ENCODE results near the gene LUC7L3.
"Not testable (repeated sequence)": the region's sequence is repeated elsewhere in the genome, so short reads cannot be mapped to it uniquely, and the experiment has no call there.

Gene LUC7L3

GRCh38 chr17:50686494-50687199, 32.8 kb upstream of the LUC7L3 start:
- no peak for DNase-seq

GRCh38 chr17:50687200-50688066, 32.0 kb upstream of the LUC7L3 start:
- DNase-seq = no peak

- DNase-seq = no peak
Measured at GRCh38 chr17:50688245-50688644, 31.2 kb upstream of the LUC7L3 start.

- no peak for DNase-seq
Measured at GRCh38 chr17:50689251-50689650, 30.2 kb upstream of the LUC7L3 start.

GRCh38 chr17:50689956-50690886, 29.2 kb upstream of the LUC7L3 start:
- peak in 1 of 2 experiments; percentile 30 for DNase-seq

GRCh38 chr17:50690887-50691549, 28.4 kb upstream of the LUC7L3 start:
- DNase-seq = no peak

GRCh38 chr17:50691550-50692447, 27.6 kb upstream of the LUC7L3 start:
- DNase-seq = no peak

GRCh38 chr17:50692448-50693035, 26.9 kb upstream of the LUC7L3 start:
- no peak for DNase-seq

- no peak for DNase-seq
Measured at GRCh38 chr17:50693036-50693682, 26.2 kb upstream of the LUC7L3 start.

- no peak for DNase-seq
Measured at GRCh38 chr17:50696365-50696879, 23.0 kb upstream of the LUC7L3 start.

- DNase-seq = no peak
Measured at GRCh38 chr17:50697062-50697461, 22.3 kb upstream of the LUC7L3 start.

- DNase-seq = no peak
Measured at GRCh38 chr17:50697663-50698272, 21.6 kb upstream of the LUC7L3 start.

- DNase-seq = no peak
Measured at GRCh38 chr17:50699410-50699809, 20.0 kb upstream of the LUC7L3 start.

GRCh38 chr17:50703162-50703561, 16.2 kb upstream of the LUC7L3 start:
- no peak for DNase-seq

GRCh38 chr17:50707289-50708049, 11.9 kb upstream of the LUC7L3 start, which contains the start of gene ANKRD40:
ANKRD40 (minus strand) TSS chr17:50707914; CDS start chr17:50707654, 260 bp downstream.
- peak; percentile 92 to 95 for DNase-seq

GRCh38 chr17:50708050-50709000, 11.1 kb upstream of the LUC7L3 start:
- peak in 1 of 2 experiments; percentile 56 for DNase-seq

- DNase-seq = not testable (repeated sequence)
Measured at GRCh38 chr17:50709053-50709452, 10.3 kb upstream of the LUC7L3 start.

- no peak for DNase-seq
Measured at GRCh38 chr17:50710025-50710424, 9.4 kb upstream of the LUC7L3 start.

Measured in NCI-H2081 (cell line).